OCI-LY1 (cell line): Measurements from ENCODE around the gene UBE2V1.
"Not testable (repeated sequence)": the region's sequence is repeated elsewhere in the genome, so short reads cannot be mapped to it uniquely, and the experiment has no call there.

Source experiments
- H2AFZ ChIP-seq: fragments of 200-600 bp; sonication (generic), shearing (Covaris generic); 2 replicates; pipeline ENCODE4 v1.6.0; 2014; ENCODE audit warnings: antibody characterized with exemption, mild to moderate bottlenecking, low read length
- H3F3A ChIP-seq: fragments of 200-600 bp; sonication (generic), shearing (Covaris generic); 2 replicates; pipeline ENCODE4 v1.6.0; 2014; ENCODE audit warnings: mild to moderate bottlenecking, antibody characterized with exemption, low read length, moderate library complexity; ENCODE audit not compliant: insufficient read depth
- H3K27ac ChIP-seq: fragments of 200-600 bp; sonication (generic); 2 replicates; pipeline ENCODE4 v1.5.1; 2014; ENCODE audit warnings: low read length, mixed run types, mild to moderate bottlenecking, low read depth; ENCODE audit not compliant: poor library complexity, severe bottlenecking
- H3K27me3 ChIP-seq: fragments of 200-600 bp; sonication (generic); 2 replicates; pipeline ENCODE4 v1.6.0; 2014; ENCODE audit warnings: antibody characterized with exemption, mild to moderate bottlenecking, low read length, moderate library complexity; ENCODE audit not compliant: insufficient read depth
- H3K36me3 ChIP-seq: fragments of 200-600 bp; sonication (generic); 2 replicates; pipeline ENCODE4 v1.6.1; 2014; ENCODE audit warnings: mild to moderate bottlenecking, antibody characterized with exemption, low read length, moderate library complexity, mixed read lengths; ENCODE audit not compliant: insufficient read depth
- H3K4me1 ChIP-seq: fragments of 200-600 bp; sonication (generic); 2 replicates; pipeline ENCODE4 v1.5.1; 2014; ENCODE audit warnings: mild to moderate bottlenecking, low read length, moderate library complexity; ENCODE audit not compliant: insufficient read depth, severe bottlenecking
- H3K4me2 ChIP-seq: fragments of 200-600 bp; sonication (generic), shearing (Covaris generic); 2 replicates; pipeline ENCODE4 v1.6.1; 2014; ENCODE audit warnings: low read length
- H3K4me3 ChIP-seq: fragments of 200-600 bp; sonication (generic); 2 replicates; pipeline ENCODE4 v1.5.1; 2014; ENCODE audit warnings: low read length, low read depth, mild to moderate bottlenecking, mixed read lengths; ENCODE audit not compliant: poor library complexity, severe bottlenecking
- H3K79me2 ChIP-seq: fragments of 200-600 bp; shearing (Covaris generic); 2 replicates; pipeline ENCODE4 v1.6.1; 2016; ENCODE audit warnings: mixed run types, low read length, mixed read lengths; ENCODE audit not compliant: insufficient read depth
- H3K9ac ChIP-seq: fragments of 200-600 bp; sonication (generic), shearing (Covaris generic); 2 replicates; pipeline ENCODE4 v1.6.1; 2014; ENCODE audit warnings: mild to moderate bottlenecking, low read length, mixed read lengths
- H3K9me2 ChIP-seq: fragments of 200-600 bp; sonication (generic), shearing (Covaris generic); 2 replicates; pipeline ENCODE4 v1.6.1; 2014; ENCODE audit warnings: low read depth, mild to moderate bottlenecking, low read length, mixed read lengths
- H3K9me3 ChIP-seq: fragments of 200-600 bp; shearing (Covaris generic); 2 replicates; pipeline ENCODE4 v1.6.1; 2014; ENCODE audit warnings: low read length, mixed read lengths
- H4K20me1 ChIP-seq: fragments of 200-600 bp; sonication (generic), shearing (Covaris generic); 2 replicates; pipeline ENCODE4 v1.6.0; 2016; ENCODE audit warnings: mild to moderate bottlenecking, low read length; ENCODE audit not compliant: insufficient read depth
- CTCF ChIP-seq: fragments of 200-600 bp; sonication (generic), shearing (Covaris generic); IDR thresholded peaks from 2 replicates; pipeline ENCODE4 v1.5.1; 2017; ENCODE audit warnings: mild to moderate bottlenecking, antibody characterized with exemption, low read length, moderate library complexity, mixed read lengths
- EZH2 ChIP-seq: fragments of 200-600 bp; sonication (generic), shearing (Covaris generic); IDR thresholded peaks from 2 replicates; pipeline ENCODE4 v1.8.0; 2017; ENCODE audit warnings: borderline replicate concordance, mixed run types, mild to moderate bottlenecking, antibody characterized with exemption, low read length, moderate library complexity, mixed read lengths

Gene UBE2V1

GRCh38 chr20:50067018-50067417 is 45.9 kb downstream of the UBE2V1 start:
- peaks cover 8% of the 10 kb centered on the region for H3K4me1 ChIP-seq
- no peak overlapping the region for H3K9ac ChIP-seq
- H2AFZ ChIP-seq: no peak overlapping the region
- no peaks in the 10 kb centered on the region; the same call in 1 of the 2 replicates for H3K27me3 ChIP-seq
- no peaks in the 10 kb centered on the region for H3K9me2 ChIP-seq
- no peaks in the 10 kb centered on the region for H3F3A ChIP-seq
- H4K20me1 ChIP-seq: no peaks in the 10 kb centered on the region
- TF ChIP-seq EZH2 (no peak), CTCF (no peak)
- no peaks in the 10 kb centered on the region for H3K9me3 ChIP-seq
- H3K79me2 ChIP-seq: no peaks in the 10 kb centered on the region
- H3K4me2 ChIP-seq: no peak overlapping the region
- H3K27ac ChIP-seq: no peak overlapping the region
- H3K36me3 ChIP-seq: no peaks in the 10 kb centered on the region
- H3K4me3 ChIP-seq: no peak overlapping the region

- Histone ChIP-seq H3K9me3 (no peaks in the 10 kb centered on the region), H3K4me3 (no peak overlapping the region), H3F3A (no peaks in the 10 kb centered on the region), H3K27me3 (no peaks in the 10 kb centered on the region; the same call in 1 of the 2 replicates), H4K20me1 (no peaks in the 10 kb centered on the region), H3K27ac (no peak overlapping the region), H3K4me1 (peaks cover 4% of the 10 kb centered on the region), H3K79me2 (no peaks in the 10 kb centered on the region), H2AFZ (no peak overlapping the region), H3K36me3 (no peaks in the 10 kb centered on the region), H3K9ac (no peak overlapping the region), H3K4me2 (no peak overlapping the region), H3K9me2 (no peaks in the 10 kb centered on the region)
- TF ChIP-seq EZH2: no peak
- no peak for TF ChIP-seq CTCF
Observed at GRCh38 chr20:50066161-50066834, 46.7 kb downstream of the UBE2V1 start.

GRCh38 chr20:50065325-50065615 is 47.7 kb downstream of the UBE2V1 start:
- no peaks in the 10 kb centered on the region; the same call in 1 of the 2 replicates for H3K27me3 ChIP-seq
- no peaks in the 10 kb centered on the region for H3F3A ChIP-seq
- no peak overlapping the region for H3K4me2 ChIP-seq
- H3K9me2 ChIP-seq: no peaks in the 10 kb centered on the region
- H3K36me3 ChIP-seq: no peaks in the 10 kb centered on the region
- no peaks in the 10 kb centered on the region for H3K4me1 ChIP-seq
- H2AFZ ChIP-seq: no peak overlapping the region
- H3K27ac ChIP-seq: no peak overlapping the region
- no peak for TF ChIP-seq CTCF
- TF ChIP-seq EZH2: no peak
- H3K9ac ChIP-seq: no peak overlapping the region
- H3K4me3 ChIP-seq: no peak overlapping the region
- no peaks in the 10 kb centered on the region for H3K9me3 ChIP-seq
- no peaks in the 10 kb centered on the region for H3K79me2 ChIP-seq
- H4K20me1 ChIP-seq: no peaks in the 10 kb centered on the region

- not testable (repeated sequence) for H3K79me2 ChIP-seq, H3F3A ChIP-seq, H3K4me1 ChIP-seq, H4K20me1 ChIP-seq, H3K9ac ChIP-seq, H3K36me3 ChIP-seq, H3K27ac ChIP-seq, H3K4me3 ChIP-seq, H2AFZ ChIP-seq, H3K9me2 ChIP-seq, H3K9me3 ChIP-seq, H3K27me3 ChIP-seq, H3K4me2 ChIP-seq
Observed at GRCh38 chr20:50063763-50064162, 49.2 kb downstream of the UBE2V1 start.
